ENCODE data around the gene HOATZ.
A peak's percentile ranks its signal among the peaks of the same experiment; 100 is the strongest.

HOATZ gene

GRCh38 chr11:111560800-111561199 lies 46.2 kb downstream of the HOATZ start:
- in situ Hi-C loops (cut with HindIII; ENCODE audit: low sequenced_read_pairs) = no loop called here
- TF ChIP-seq CTCF (IDR thresholded peaks at IDR 0.05; ENCODE audit: low read depth, low read length, missing control alignments) = no peak
- no peak for DNase-seq (ENCODE audit: low read depth)
- H3K4me3 ChIP-seq (ENCODE audit: low read depth, low read length) = no peak overlapping the region

- no peak for TF ChIP-seq CTCF (IDR thresholded peaks at IDR 0.05; ENCODE audit: low read depth, low read length, missing control alignments)
- H3K4me3 ChIP-seq (ENCODE audit: low read depth, low read length) = no peak overlapping the region
- no peak for DNase-seq (ENCODE audit: low read depth)
- in situ Hi-C loops (cut with HindIII; ENCODE audit: low sequenced_read_pairs) = no loop called here
These were observed 46.7 kb downstream of the HOATZ start for GRCh38 chr11:111561306-111561705.

- no peak for TF ChIP-seq CTCF (IDR thresholded peaks at IDR 0.05; ENCODE audit: low read depth, low read length, missing control alignments)
- H3K4me3 ChIP-seq (ENCODE audit: low read depth, low read length) = no peak overlapping the region
- in situ Hi-C loops (cut with HindIII; ENCODE audit: low sequenced_read_pairs) = no loop called here
- DNase-seq (ENCODE audit: low read depth) = peak; percentile 63
These were observed 47.3 kb downstream of the HOATZ start for GRCh38 chr11:111561791-111562325.

GRCh38 chr11:111562692-111563389 lies 48.3 kb downstream of the HOATZ start:
- in situ Hi-C loops (cut with HindIII; ENCODE audit: low sequenced_read_pairs) = no loop called here
- TF ChIP-seq CTCF (IDR thresholded peaks at IDR 0.05; ENCODE audit: low read depth, low read length, missing control alignments) = no peak
- H3K4me3 ChIP-seq (ENCODE audit: low read depth, low read length) = no peak overlapping the region
- no peak for DNase-seq (ENCODE audit: low read depth)

- TF ChIP-seq CTCF (IDR thresholded peaks at IDR 0.05; ENCODE audit: low read depth, low read length, missing control alignments) = peak; percentile 86
- H3K4me3 ChIP-seq (ENCODE audit: low read depth, low read length) = no peak overlapping the region
- in situ Hi-C loops (cut with HindIII; ENCODE audit: low sequenced_read_pairs) = no loop called here
- peak; percentile 73 for DNase-seq (ENCODE audit: low read depth)
These were observed 50.6 kb downstream of the HOATZ start for GRCh38 chr11:111565114-111565720.

GRCh38 chr11:111566324-111566723 lies 51.7 kb downstream of the HOATZ start:
- in situ Hi-C loops (cut with HindIII; ENCODE audit: low sequenced_read_pairs) = no loop called here
- no peak for TF ChIP-seq CTCF (IDR thresholded peaks at IDR 0.05; ENCODE audit: low read depth, low read length, missing control alignments)
- no peak overlapping the region for H3K4me3 ChIP-seq (ENCODE audit: low read depth, low read length)
- DNase-seq (ENCODE audit: low read depth) = no peak

Measured in astrocyte of the cerebellum (primary cell).